SK-N-SH treated with all-trans-retinoic acid at 6 μM for 48 hours (cell line): ENCODE results near the gene RBP5.

ENCODE experiments used
- BACH2 ChIP-seq: fragments of 250-450 bp; sonication (Bioruptor Pico); IDR thresholded peaks from 2 replicates; pipeline ENCODE4 v1.9.0; 2021; ENCODE audit warnings: mild to moderate bottlenecking, borderline replicate concordance
- ESRRG ChIP-seq: fragments of 250-450 bp; sonication (Bioruptor Pico); IDR thresholded peaks from 2 replicates; pipeline ENCODE4 v1.6.1; 2021; ENCODE audit warnings: mild to moderate bottlenecking
- ISL1 ChIP-seq: fragments of 250-450 bp; sonication (Bioruptor Pico); IDR thresholded peaks from 2 replicates; pipeline ENCODE4 v2.1.2; 2022; ENCODE audit warnings: mild to moderate bottlenecking, moderate library complexity
- OSR1 ChIP-seq: fragments of 250-450 bp; sonication (Bioruptor Pico); IDR thresholded peaks from 2 replicates; pipeline ENCODE4 v1.8.0; 2022; ENCODE audit warnings: moderate library complexity, mild to moderate bottlenecking, inconsistent platforms
- TCF4 ChIP-seq: fragments of 250-450 bp; sonication (Bioruptor Pico); IDR thresholded peaks from 2 replicates; pipeline ENCODE4 v1.8.0; 2021; ENCODE audit warnings: mild to moderate bottlenecking, moderate library complexity, borderline replicate concordance
- ZFP30 ChIP-seq: fragments of 450-650 bp; formaldehyde crosslinking; IDR thresholded peaks from 2 replicates; pipeline ENCODE4 v1.5.0; 2022; ENCODE audit warnings: mild to moderate bottlenecking, moderate library complexity
- TF ChIP-seq, protein P1 (sequence below): fragments of 250-450 bp; sonication (Bioruptor Pico); IDR thresholded peaks from 2 replicates; pipeline ENCODE4 v1.8.0; 2020; ENCODE audit warnings: mild to moderate bottlenecking, moderate library complexity, borderline replicate concordance
- TF ChIP-seq, protein P2 (sequence below): fragments of 250-450 bp; sonication (Bioruptor Pico); IDR thresholded peaks from 2 replicates; pipeline ENCODE4 v1.5.1; 2020; ENCODE audit warnings: low read depth, mild to moderate bottlenecking, moderate library complexity

- no peak for TF ChIP-seq TCF4 (CRISPR knock-in tag)
- TF ChIP-seq, protein P1, sequence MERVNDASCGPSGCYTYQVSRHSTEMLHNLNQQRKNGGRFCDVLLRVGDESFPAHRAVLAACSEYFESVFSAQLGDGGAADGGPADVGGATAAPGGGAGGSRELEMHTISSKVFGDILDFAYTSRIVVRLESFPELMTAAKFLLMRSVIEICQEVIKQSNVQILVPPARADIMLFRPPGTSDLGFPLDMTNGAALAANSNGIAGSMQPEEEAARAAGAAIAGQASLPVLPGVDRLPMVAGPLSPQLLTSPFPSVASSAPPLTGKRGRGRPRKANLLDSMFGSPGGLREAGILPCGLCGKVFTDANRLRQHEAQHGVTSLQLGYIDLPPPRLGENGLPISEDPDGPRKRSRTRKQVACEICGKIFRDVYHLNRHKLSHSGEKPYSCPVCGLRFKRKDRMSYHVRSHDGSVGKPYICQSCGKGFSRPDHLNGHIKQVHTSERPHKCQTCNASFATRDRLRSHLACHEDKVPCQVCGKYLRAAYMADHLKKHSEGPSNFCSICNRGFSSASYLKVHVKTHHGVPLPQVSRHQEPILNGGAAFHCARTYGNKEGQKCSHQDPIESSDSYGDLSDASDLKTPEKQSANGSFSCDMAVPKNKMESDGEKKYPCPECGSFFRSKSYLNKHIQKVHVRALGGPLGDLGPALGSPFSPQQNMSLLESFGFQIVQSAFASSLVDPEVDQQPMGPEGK (CRISPR knock-in tag): no peak
- TF ChIP-seq, protein P2, sequence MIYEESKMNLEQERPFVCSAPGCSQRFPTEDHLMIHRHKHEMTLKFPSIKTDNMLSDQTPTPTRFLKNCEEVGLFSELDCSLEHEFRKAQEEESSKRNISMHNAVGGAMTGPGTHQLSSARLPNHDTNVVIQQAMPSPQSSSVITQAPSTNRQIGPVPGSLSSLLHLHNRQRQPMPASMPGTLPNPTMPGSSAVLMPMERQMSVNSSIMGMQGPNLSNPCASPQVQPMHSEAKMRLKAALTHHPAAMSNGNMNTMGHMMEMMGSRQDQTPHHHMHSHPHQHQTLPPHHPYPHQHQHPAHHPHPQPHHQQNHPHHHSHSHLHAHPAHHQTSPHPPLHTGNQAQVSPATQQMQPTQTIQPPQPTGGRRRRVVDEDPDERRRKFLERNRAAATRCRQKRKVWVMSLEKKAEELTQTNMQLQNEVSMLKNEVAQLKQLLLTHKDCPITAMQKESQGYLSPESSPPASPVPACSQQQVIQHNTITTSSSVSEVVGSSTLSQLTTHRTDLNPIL (CRISPR knock-in tag): no peak
- no peak for TF ChIP-seq ISL1 (CRISPR knock-in tag)
- no peak for TF ChIP-seq BACH2 (CRISPR knock-in tag)
- TF ChIP-seq ZFP30: no peak
- TF ChIP-seq ESRRG: no peak
- TF ChIP-seq OSR1 (CRISPR knock-in tag): no peak
Observed at GRCh38 chr12:7075518-7075917, 53.2 kb downstream of the RBP5 start.
